H1 (cell line): ENCODE data around the gene MXRA8. TPM values are rescaled to one million over a fixed set of nuclear protein-coding genes. Genes with fewer than 3 reads are reported as not detected.

Experiments used
- CTCF ChIA-PET: fragments of 300-600 bp; sonication (Branson Sonifier 250); formaldehyde crosslinking; loops from one replicate; lab custom pipeline; 2021; ENCODE audit not compliant: partially characterized antibody; lab: Charles Lee
- POLR2A ChIA-PET: fragments of 300-600 bp; sonication (Branson Sonifier 250); formaldehyde crosslinking; loops from one replicate; lab custom pipeline; 2021; ENCODE audit warnings: inconsistent platforms; ENCODE audit not compliant: partially characterized antibody; lab: Charles Lee
- DNase-seq, 2 experiments: peaks; one replicate each; pipeline versions ENCODE4 v3.0.0 to v3.0.0-alpha.2; 2010 to 2022; ENCODE audit warnings: low spot score in 2 of 2, low read depth in 1 of 2, mixed read lengths in 1 of 2
- FAIRE-seq: peaks from 2 replicates; lab custom pipeline; 2011; peaks lifted over from hg19 to GRCh38; lab: Jason Lieb, UNC
- H2AFZ ChIP-seq: 2 replicates; pipeline ENCODE4 v1.8.1; 2012; ENCODE audit warnings: low read length, inconsistent platforms
- H2AK5ac ChIP-seq: 2 replicates; pipeline ENCODE4 v1.6.1; 2013; ENCODE audit warnings: low read depth, low read length
- H2BK120ac ChIP-seq: replicated peaks from 2 replicates; pipeline ENCODE3; 2013; ENCODE audit warnings: low read depth, low read length, inconsistent platforms
- H2BK12ac ChIP-seq: 2 replicates; pipeline ENCODE4 v1.6.1; 2013; ENCODE audit warnings: low read depth, low read length
- H2BK15ac ChIP-seq: 2 replicates; pipeline ENCODE4 v1.6.1; 2013; ENCODE audit warnings: low read length
- H2BK20ac ChIP-seq: 2 replicates; pipeline ENCODE4 v1.6.1; 2013; ENCODE audit warnings: low read length
- H2BK5ac ChIP-seq: 2 replicates; pipeline ENCODE4 v1.6.1; 2013; ENCODE audit warnings: low read depth, low read length
- H3K14ac ChIP-seq: 2 replicates; pipeline ENCODE4 v1.6.1; 2013; ENCODE audit warnings: inconsistent platforms; ENCODE audit not compliant: insufficient read length
- H3K18ac ChIP-seq: 2 replicates; pipeline ENCODE4 v1.6.1; 2013; ENCODE audit warnings: low read length; ENCODE audit errors: extremely low read depth
- H3K23ac ChIP-seq: 2 replicates; pipeline ENCODE4 v1.6.1; 2013; ENCODE audit warnings: inconsistent platforms; ENCODE audit not compliant: insufficient read length
- H3K23me2 ChIP-seq: 2 replicates; pipeline ENCODE4 v1.6.1; 2013; ENCODE audit warnings: low read depth, low read length
- H3K27ac ChIP-seq: 2 replicates; pipeline ENCODE4 v1.6.1; 2011; ENCODE audit warnings: low read depth, low read length, inconsistent platforms
- H3K27me3 ChIP-seq, 4 experiments: replicated peaks in 1 of 4; 1 replicate in 1 of 4; 2 replicates in 3 of 4; pipeline versions ENCODE4 v1.6.1 to v1.8.1; 2011 to 2013; ENCODE audit warnings: low read length in 3 of 4, mild to moderate bottlenecking in 3 of 4, inconsistent platforms in 2 of 4, mixed read lengths in 2 of 4, moderate library complexity in 1 of 4; ENCODE audit not compliant: control insufficient read depth in 3 of 4, insufficient read depth in 3 of 4; ENCODE audit errors: extremely low read depth in 1 of 4
- H3K36me3 ChIP-seq, 4 experiments: 2 replicates each; pipeline versions ENCODE4 v1.6.1 to v1.8.1; 2011 to 2013; ENCODE audit warnings: mild to moderate bottlenecking in 4 of 4, low read length in 3 of 4, moderate library complexity in 2 of 4, control low read depth in 1 of 4, inconsistent platforms in 1 of 4; ENCODE audit not compliant: insufficient read depth in 4 of 4, control insufficient read depth in 2 of 4
- H3K4ac ChIP-seq: replicated peaks from 2 replicates; pipeline ENCODE3; 2013; ENCODE audit warnings: low read length, low read depth, mixed read lengths, inconsistent platforms; ENCODE audit not compliant: insufficient read length
- H3K4me1 ChIP-seq, 4 experiments: replicated peaks in 1 of 4; 1 replicate in 1 of 4; 2 replicates in 3 of 4; pipeline versions ENCODE4 v1.6.1 to v1.8.1; 2011 to 2013; ENCODE audit warnings: low read length in 3 of 4, inconsistent platforms in 2 of 4, mixed read lengths in 1 of 4; ENCODE audit not compliant: insufficient read depth in 4 of 4, control insufficient read depth in 3 of 4
- H3K4me2 ChIP-seq, 2 experiments: 2 replicates each; pipeline versions ENCODE4 v1.6.1 to v1.8.1; 2011 to 2013; ENCODE audit warnings: low read depth in 2 of 2, low read length in 2 of 2, control low read depth in 1 of 2, inconsistent platforms in 1 of 2, mild to moderate bottlenecking in 1 of 2; ENCODE audit not compliant: insufficient read depth in 1 of 2
- H3K4me3 ChIP-seq, 4 experiments: fragments of 200-600, 300-600 bp in 1 of 4; sonication (generic), shearing (Covaris generic), sonication (Bioruptor Twin) in 1 of 4; 2 replicates each; pipeline versions ENCODE4 v1.5.1 to v1.8.1; 2011 to 2016; ENCODE audit warnings: low read length in 4 of 4, low read depth in 3 of 4, control low read depth in 2 of 4, inconsistent platforms in 2 of 4, mild to moderate bottlenecking in 2 of 4, mixed read lengths in 1 of 4, moderate library complexity in 1 of 4; ENCODE audit not compliant: insufficient read depth in 2 of 4; ENCODE audit errors: extremely low read depth in 1 of 4
- H3K56ac ChIP-seq: replicated peaks from 2 replicates; pipeline ENCODE3; 2013; ENCODE audit warnings: low read depth, mild to moderate bottlenecking, mixed read lengths, low read length, inconsistent platforms; ENCODE audit not compliant: insufficient read length
- H3K79me1 ChIP-seq: 2 replicates; pipeline ENCODE4 v1.6.1; 2013; ENCODE audit warnings: low read depth, low read length, control low read depth
- H3K79me2 ChIP-seq, 2 experiments: 2 replicates each; pipeline versions ENCODE4 v1.6.1 to v1.8.1; 2012 to 2013; ENCODE audit warnings: low read length in 2 of 2, mild to moderate bottlenecking in 2 of 2, inconsistent platforms in 1 of 2; ENCODE audit not compliant: insufficient read depth in 2 of 2, control insufficient read depth in 1 of 2
- H3K9ac ChIP-seq, 4 experiments: replicated peaks in 1 of 4; 1 replicate in 1 of 4; 2 replicates in 3 of 4; pipeline versions ENCODE4 v1.6.1 to v1.8.1; 2011 to 2013; ENCODE audit warnings: low read depth in 3 of 4, low read length in 3 of 4, control low read depth in 2 of 4, mild to moderate bottlenecking in 2 of 4, moderate library complexity in 2 of 4, inconsistent platforms in 1 of 4; ENCODE audit errors: extremely low read depth in 1 of 4
- H3K9me3 ChIP-seq, 2 experiments: 2 replicates each; pipeline versions ENCODE4 v1.6.1 to v1.8.1; 2012 to 2013; ENCODE audit warnings: mild to moderate bottlenecking in 2 of 2, moderate library complexity in 2 of 2, control low read depth in 1 of 2, inconsistent platforms in 1 of 2, low read depth in 1 of 2, low read length in 1 of 2, mixed read lengths in 1 of 2; ENCODE audit not compliant: insufficient read depth in 2 of 2
- H4K20me1 ChIP-seq, 2 experiments: replicated peaks in 1 of 2; 2 replicates each; pipeline versions ENCODE3 to v1.8.1; 2011 to 2013; ENCODE audit warnings: inconsistent platforms in 2 of 2, low read length in 2 of 2, mild to moderate bottlenecking in 1 of 2; ENCODE audit not compliant: insufficient read depth in 2 of 2, control insufficient read depth in 1 of 2
- H4K5ac ChIP-seq: 2 replicates; pipeline ENCODE4 v1.6.1; 2013; ENCODE audit warnings: low read length, low read depth, mixed read lengths, inconsistent platforms; ENCODE audit not compliant: insufficient read length
- H4K8ac ChIP-seq: 2 replicates; pipeline ENCODE4 v1.8.0; 2013; ENCODE audit warnings: mild to moderate bottlenecking, moderate library complexity, low read length, inconsistent platforms; ENCODE audit not compliant: insufficient read depth; ENCODE audit errors: extremely low read depth
- H4K91ac ChIP-seq: replicated peaks from 2 replicates; pipeline ENCODE3; 2013; ENCODE audit warnings: low read length, mixed read lengths, inconsistent platforms; ENCODE audit not compliant: insufficient read length
- CBX5 ChIP-seq: fragments of 300-800, 300-1000 bp; sonication (generic); IDR thresholded peaks from 2 replicates; pipeline ENCODE4 v1.7.1; 2016; ENCODE audit warnings: antibody characterized with exemption, low read length, low read depth
- CBX8 ChIP-seq: fragments of 300-800, 300-1000 bp; sonication (generic); IDR thresholded peaks from 2 replicates; pipeline ENCODE4 v1.7.1; 2016; ENCODE audit warnings: low read depth, low read length, borderline replicate concordance
- CEBPB ChIP-seq: IDR thresholded peaks from 2 replicates; pipeline ENCODE4 v1.6.1; 2012; ENCODE audit warnings: low read depth, low read length
- EZH2 ChIP-seq: fragments of 200-600 bp; sonication (generic); IDR thresholded peaks from 2 replicates; pipeline ENCODE4 v1.7.1; 2012; ENCODE audit warnings: low read depth, mild to moderate bottlenecking, moderate library complexity, low read length, inconsistent platforms; ENCODE audit not compliant: severe bottlenecking
- GABPA ChIP-seq: IDR thresholded peaks from 2 replicates; pipeline ENCODE4 v1.6.1; 2011; ENCODE audit warnings: mild to moderate bottlenecking, low read length, moderate library complexity, borderline replicate concordance; ENCODE audit not compliant: insufficient read depth
- JUN ChIP-seq: IDR thresholded peaks from 2 replicates; pipeline ENCODE4 v1.6.1; 2011; ENCODE audit warnings: low read depth, mild to moderate bottlenecking, improper control_type of control experiment, low read length
- NANOG ChIP-seq: IDR thresholded peaks from 2 replicates; pipeline ENCODE4 v1.6.1; 2011; ENCODE audit warnings: low read length, low read depth, mild to moderate bottlenecking, inconsistent platforms; ENCODE audit not compliant: insufficient read depth, poor library complexity, severe bottlenecking
- NRF1 ChIP-seq: IDR thresholded peaks from 2 replicates; pipeline ENCODE4 v1.6.1; 2011; ENCODE audit warnings: mild to moderate bottlenecking, low read depth, low read length, improper control_type of control experiment
- POLR2A ChIP-seq, 2 experiments: IDR thresholded peaks; 1 replicate in 1 of 2; 2 replicates in 1 of 2; pipeline ENCODE4 v1.6.1; 2011; ENCODE audit warnings: low read depth in 2 of 2, low read length in 2 of 2, mild to moderate bottlenecking in 2 of 2; ENCODE audit errors: control extremely low read depth in 1 of 2
- RAD21 ChIP-seq, 2 experiments: IDR thresholded peaks in 1 of 2; conservative IDR thresholded peaks in 1 of 2; 2 replicates each; pipeline ENCODE4 v1.6.1; 2011; ENCODE audit warnings: low read depth in 2 of 2, low read length in 2 of 2, improper control_type of control experiment in 1 of 2, inconsistent platforms in 1 of 2, mild to moderate bottlenecking in 1 of 2, moderate library complexity in 1 of 2
- SIN3A ChIP-seq, 2 experiments: IDR thresholded peaks in 1 of 2; conservative IDR thresholded peaks in 1 of 2; 2 replicates each; pipeline ENCODE4 v1.6.1; 2011 to 2012; ENCODE audit warnings: low read length in 2 of 2, improper control_type of control experiment in 1 of 2, low read depth in 1 of 2, mild to moderate bottlenecking in 1 of 2
- SP2 ChIP-seq: IDR thresholded peaks from 2 replicates; pipeline ENCODE4 v1.6.1; 2012; ENCODE audit warnings: mild to moderate bottlenecking, low read length, inconsistent platforms
- SP4 ChIP-seq: IDR thresholded peaks from 2 replicates; pipeline ENCODE4 v1.6.1; 2012; ENCODE audit warnings: low read length, inconsistent platforms
- SUZ12 ChIP-seq: fragments of 200-600 bp; sonication (generic); IDR thresholded peaks from 2 replicates; pipeline ENCODE4 v1.6.1; 2012; ENCODE audit warnings: mild to moderate bottlenecking, inconsistent platforms, low read length, moderate library complexity, mixed read lengths
- WGBS, 2 experiments: shearing (Covaris generic) in 1 of 2; methylation state at CpG; one replicate each; pipeline versions ENCODE4 v1.1.6 to v1.1.7; 2013 to 2015; ENCODE audit warnings: low lambda C conversion rate in 2 of 2, mixed read lengths in 2 of 2, inconsistent platforms in 1 of 2, low coverage in 1 of 2, missing lambda C conversion rate in 1 of 2; ENCODE audit not compliant: insufficient replicate concordance in 2 of 2, insufficient coverage in 1 of 2, insufficient read length in 1 of 2; ENCODE audit errors: extremely low coverage in 1 of 2, missing lambda C conversion rate in 1 of 2; 5-methylcytosine and 5-hydroxymethylcytosine counted together
- polyA plus RNA-seq, 7 experiments: library from polyadenylated mRNA; depleted of rRNA in 3 of 7; stranded (reverse) in 5 of 7; unstranded in 2 of 7; fragments of >200 nt in 5 of 7; fragments of 200-250 nt in 2 of 7; gene quantifications; 1 replicate in 5 of 7; 2 replicates in 1 of 7; 4 replicates in 1 of 7; pipeline versions ENCODE4 v1.2.1 to v1.2.3, GENCODE V29; 2011 to 2013; ENCODE audit warnings: missing spikeins in 2 of 7, mixed read lengths in 2 of 7
- total RNA-seq: library from RNA; stranded (reverse); fragmentation: NEBNext Ultra II Directional; extraction: Animal tissue kit (Norgen Biotek cat#: 25700); gene quantifications from 2 replicates; pipeline ENCODE4 v1.2.1, GENCODE V29; 2021

The MXRA8 gene
- total and polyA plus RNA-seq, 2 of the 8 experiments (the other 6 are each of a cell fraction or from before 2014, with no cell fraction given): 10.5 to 17.2 TPM

DNA sequence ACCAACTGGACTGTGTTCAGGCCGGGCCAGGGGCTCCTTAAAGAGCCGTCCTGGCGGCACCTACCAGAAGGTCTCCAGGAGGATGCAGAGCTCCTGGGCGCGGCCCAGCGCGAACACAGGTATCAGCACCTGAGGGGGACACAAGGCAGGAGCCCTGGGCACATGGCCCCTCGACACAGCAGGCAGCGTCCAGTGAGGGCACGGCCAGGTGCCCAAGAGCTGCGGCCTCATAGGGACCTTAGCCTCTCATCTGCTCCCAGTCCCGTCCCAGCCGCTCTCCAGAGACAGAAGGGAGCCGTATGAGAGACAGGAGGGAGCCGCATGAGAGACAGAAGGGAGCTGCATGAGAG lies 44.1 kb downstream of the MXRA8 start:
- Histone ChIP-seq H2BK12ac (no peak overlapping the region; the same call in 1 of the 2 replicates), H4K5ac (no peak overlapping the region), H3K56ac (no peak overlapping the region), H2BK120ac (no peak overlapping the region), H3K14ac (no peak overlapping the region), H2BK20ac (no peak overlapping the region), H3K4me2 (no peak overlapping the region), H2BK5ac (no peak overlapping the region), H3K79me2 (peaks cover 0 to 6% of the 10 kb centered on the region in 2 experiments; a peak in 1 of 4 replicates), H2AFZ (no peak overlapping the region), H3K9me3 (no peaks in the 10 kb centered on the region), H2BK15ac (no peak overlapping the region), H3K23me2 (peaks cover 4% of the 10 kb centered on the region; the same call in 1 of the 2 replicates), H3K27ac (no peak overlapping the region), H3K18ac (no peak overlapping the region), H3K23ac (no peak overlapping the region), H4K8ac (no peak overlapping the region), H3K4ac (no peak overlapping the region), H3K4me1 (peaks cover 0 to 21% (median 11%) of the 10 kb centered on the region in 4 experiments; a peak in 6 of 7 replicates), H3K27me3 (no peaks in the 10 kb centered on the region), H3K36me3 (peaks cover 17 to 48% (median 39%) of the 10 kb centered on the region in 4 experiments), H3K79me1 (peaks cover 7% of the 10 kb centered on the region), H4K91ac (no peak overlapping the region), H4K20me1 (peaks cover 8 to 24% of the 10 kb centered on the region in 2 experiments), H2AK5ac (no peak overlapping the region), H3K9ac (no peak overlapping the region), H3K4me3 (no peak overlapping the region)
- FAIRE-seq: no peak
- ChIA-PET CTCF (interaction anchor here (0.7 to 1.2 kb wide), 3 partner anchors 22 to 58 kb away, joined by 3 to 5 read pairs (median 3); no protein-coding TSS in a partner anchor), POLR2A (interaction anchor here (0.9 to 10.1 kb wide), 5 partner anchors 9 to 78 kb away, joined by 3 to 134 read pairs (median 6); partner anchors contain the start of gene TAS1R3)
- DNase-seq: no peak
- 89% methylated on average over 14 of the region's 15 CpGs; no CpG with 5 or more reads in 1 of the 2 experiments for WGBS, 2 experiments
- TF ChIP-seq SP2: no peak
- no peak; a peak in 1 of 3 replicates for TF ChIP-seq POLR2A (IDR thresholded peaks at IDR 0.05; ENCODE audit: control extremely low read depth in 1 of 2, low read depth in 2 of 2, low read length in 2 of 2)
- TF ChIP-seq RAD21 (IDR thresholded peaks at IDR 0.05 in 1 of 2, conservative IDR thresholded peaks at IDR 0.05 in 1 of 2; ENCODE audit: low read depth in 2 of 2, low read length in 2 of 2): no peak
- no peak for TF ChIP-seq GABPA
- no peak for TF ChIP-seq CBX5
- TF ChIP-seq CBX8: no peak
- TF ChIP-seq SUZ12: no peak
- TF ChIP-seq SP4: no peak
- TF ChIP-seq CEBPB: no peak
- no peak for TF ChIP-seq JUN
- no peak for TF ChIP-seq EZH2
- no peak for TF ChIP-seq SIN3A (conservative IDR thresholded peaks at IDR 0.05 in 1 of 2, IDR thresholded peaks at IDR 0.05 in 1 of 2; ENCODE audit: low read depth in 1 of 2, low read length in 2 of 2)
- no peak for TF ChIP-seq NANOG
- no peak for TF ChIP-seq NRF1
